ENCODE data around the gene ABCB6. TPM values are rescaled to one million over a fixed set of nuclear protein-coding genes. Genes with fewer than 3 reads are reported as not detected.

ABCB6 gene
- total RNA-seq, 4 donors from 2014 or later: 16.9 to 33.1 (median 18.6) TPM

DNA sequence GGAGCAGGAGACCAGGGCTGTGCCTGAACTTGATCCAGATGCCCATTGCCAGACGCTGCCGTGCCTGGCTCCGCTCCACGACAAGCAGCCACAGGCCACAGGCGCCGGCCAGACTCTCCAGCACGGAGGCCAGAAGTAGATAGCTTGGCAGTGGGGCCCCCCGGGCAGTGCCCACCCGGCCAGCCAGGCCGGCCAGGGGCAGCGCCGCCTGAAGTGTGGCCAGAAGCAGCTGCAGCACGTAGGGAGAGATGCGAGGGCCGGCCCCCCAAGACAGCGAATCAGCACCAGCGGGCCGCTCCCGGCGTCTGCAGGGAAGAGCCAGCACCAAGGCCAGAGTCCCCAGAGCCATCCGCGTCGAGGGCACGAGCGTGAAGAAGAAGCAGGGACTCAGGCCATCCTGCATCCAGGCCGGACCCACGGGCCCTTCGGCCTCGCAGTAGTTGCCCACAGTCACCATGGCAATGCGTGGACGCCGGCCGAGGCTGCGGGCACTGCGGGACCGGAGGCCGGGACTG, 484 bp downstream of the ABCB6 start:
- intact Hi-C loops (cut with DNase I; ENCODE audit: low total_unique reads): no loop called here
- WGBS, 2 donors: 0 to 1% methylated on average over 2 to 21 of the region's 37 CpGs
- TF ChIP-seq POLR2A (IDR thresholded peaks at IDR 0.05): no peak
- TF ChIP-seq, protein P1, sequence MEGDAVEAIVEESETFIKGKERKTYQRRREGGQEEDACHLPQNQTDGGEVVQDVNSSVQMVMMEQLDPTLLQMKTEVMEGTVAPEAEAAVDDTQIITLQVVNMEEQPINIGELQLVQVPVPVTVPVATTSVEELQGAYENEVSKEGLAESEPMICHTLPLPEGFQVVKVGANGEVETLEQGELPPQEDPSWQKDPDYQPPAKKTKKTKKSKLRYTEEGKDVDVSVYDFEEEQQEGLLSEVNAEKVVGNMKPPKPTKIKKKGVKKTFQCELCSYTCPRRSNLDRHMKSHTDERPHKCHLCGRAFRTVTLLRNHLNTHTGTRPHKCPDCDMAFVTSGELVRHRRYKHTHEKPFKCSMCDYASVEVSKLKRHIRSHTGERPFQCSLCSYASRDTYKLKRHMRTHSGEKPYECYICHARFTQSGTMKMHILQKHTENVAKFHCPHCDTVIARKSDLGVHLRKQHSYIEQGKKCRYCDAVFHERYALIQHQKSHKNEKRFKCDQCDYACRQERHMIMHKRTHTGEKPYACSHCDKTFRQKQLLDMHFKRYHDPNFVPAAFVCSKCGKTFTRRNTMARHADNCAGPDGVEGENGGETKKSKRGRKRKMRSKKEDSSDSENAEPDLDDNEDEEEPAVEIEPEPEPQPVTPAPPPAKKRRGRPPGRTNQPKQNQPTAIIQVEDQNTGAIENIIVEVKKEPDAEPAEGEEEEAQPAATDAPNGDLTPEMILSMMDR (IDR thresholded peaks at IDR 0.05): no peak
- peak; percentile 38 to 92 for DNase-seq (ENCODE audit: low spot score in 2 of 2)
- peak overlapping the region; percentile 26 for H3K4me3 ChIP-seq (ENCODE audit: low read depth, poor library complexity, severe bottlenecking)

DNA sequence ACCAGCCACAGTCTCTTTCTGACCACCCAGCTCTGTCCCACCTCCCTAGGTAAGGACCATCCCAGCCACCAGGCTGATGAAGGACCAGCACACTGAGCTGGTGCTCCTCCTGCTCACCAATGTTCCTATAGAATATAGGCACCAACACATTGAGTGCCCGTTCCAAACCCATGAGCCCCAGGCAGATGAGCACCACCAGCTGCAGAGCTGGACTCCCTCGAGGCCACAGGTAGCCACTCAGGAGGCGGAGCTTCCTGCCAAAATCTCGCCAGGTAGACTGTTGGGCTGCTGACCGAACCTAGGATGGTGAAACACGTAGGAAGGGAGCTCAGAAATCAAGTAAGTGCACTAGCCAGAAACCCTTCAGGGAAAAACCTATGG, 2.2 kb downstream of the ABCB6 start:
- DNase-seq (ENCODE audit: low spot score in 2 of 2): no peak
- TF ChIP-seq, protein P1 (IDR thresholded peaks at IDR 0.05): no peak
- TF ChIP-seq POLR2A (IDR thresholded peaks at IDR 0.05): no peak
- no peak overlapping the region for H3K4me3 ChIP-seq (ENCODE audit: low read depth, poor library complexity, severe bottlenecking)
- intact Hi-C loops (cut with DNase I; ENCODE audit: low total_unique reads): no loop called here
- 89% methylated on average over 6 of the region's 6 CpGs for WGBS, 2 donors

DNA sequence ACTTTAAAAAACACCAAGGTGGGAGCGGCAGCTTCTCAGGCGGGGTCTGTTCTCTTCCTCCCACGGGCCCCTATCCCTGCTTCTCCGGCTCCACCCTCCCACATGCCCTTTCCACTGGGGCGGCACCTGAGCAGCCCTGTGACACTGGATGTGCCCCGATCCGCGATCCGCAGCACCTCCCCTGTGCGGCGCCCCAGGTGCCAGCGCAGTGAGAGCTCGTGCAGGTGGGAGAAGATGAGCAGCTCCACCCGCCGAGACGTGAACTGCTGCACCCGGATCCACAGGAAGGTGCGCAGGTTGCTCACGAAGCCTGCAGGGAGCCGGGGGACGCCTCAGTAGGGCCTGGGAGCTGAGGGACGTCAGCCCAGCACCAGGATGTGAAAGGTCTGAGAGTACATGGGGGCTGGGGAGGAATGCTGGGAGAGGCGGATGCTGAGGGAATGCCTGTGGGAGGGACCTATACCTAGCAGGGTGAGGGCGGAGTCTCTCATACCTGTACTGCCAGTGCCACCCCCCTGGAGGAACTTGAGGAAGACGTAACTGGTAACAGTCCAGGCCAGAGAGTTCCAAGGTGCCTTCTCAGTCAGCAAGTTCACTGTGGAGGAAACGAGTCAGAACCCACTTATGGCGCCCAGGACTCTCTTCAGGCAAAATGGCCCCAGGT, 2.8 kb downstream of the ABCB6 start:
- WGBS, 2 donors: 90% methylated on average over 27 of the region's 27 CpGs
- intact Hi-C loops (cut with DNase I; ENCODE audit: low total_unique reads): no loop called here
- no peak overlapping the region for H3K4me3 ChIP-seq (ENCODE audit: low read depth, poor library complexity, severe bottlenecking)
- no peak for DNase-seq (ENCODE audit: low spot score in 2 of 2)
- no peak for TF ChIP-seq POLR2A (IDR thresholded peaks at IDR 0.05)
- TF ChIP-seq, protein P1 (IDR thresholded peaks at IDR 0.05): no peak

DNA sequence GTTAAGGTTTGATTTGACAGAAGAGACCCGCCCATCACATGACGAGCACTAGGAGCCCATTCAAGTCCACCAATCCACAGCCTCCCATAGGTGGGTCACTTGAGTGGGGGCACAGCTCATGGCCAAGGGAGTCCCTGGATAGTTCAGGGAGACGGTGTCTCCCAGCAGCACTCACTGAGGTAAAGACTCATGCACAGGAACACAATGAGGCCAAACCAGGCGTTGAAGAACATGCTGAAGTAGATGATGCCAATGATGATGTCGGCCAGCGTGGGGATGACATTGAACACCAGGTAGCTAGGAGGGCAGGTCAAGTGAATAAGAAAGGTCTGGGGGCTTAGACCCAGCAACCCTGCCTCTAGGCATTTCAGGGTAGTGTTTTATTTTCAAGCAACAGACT, 4.0 kb downstream of the ABCB6 start:
- TF ChIP-seq, protein P1 (IDR thresholded peaks at IDR 0.05): no peak
- no peak for TF ChIP-seq POLR2A (IDR thresholded peaks at IDR 0.05)
- H3K4me3 ChIP-seq (ENCODE audit: low read depth, poor library complexity, severe bottlenecking): no peak overlapping the region
- WGBS, 2 donors: 90 to 92% methylated on average over 6 of the region's 6 CpGs
- DNase-seq (ENCODE audit: low spot score in 2 of 2): no peak
- intact Hi-C loops (cut with DNase I; ENCODE audit: low total_unique reads): no loop called here

DNA sequence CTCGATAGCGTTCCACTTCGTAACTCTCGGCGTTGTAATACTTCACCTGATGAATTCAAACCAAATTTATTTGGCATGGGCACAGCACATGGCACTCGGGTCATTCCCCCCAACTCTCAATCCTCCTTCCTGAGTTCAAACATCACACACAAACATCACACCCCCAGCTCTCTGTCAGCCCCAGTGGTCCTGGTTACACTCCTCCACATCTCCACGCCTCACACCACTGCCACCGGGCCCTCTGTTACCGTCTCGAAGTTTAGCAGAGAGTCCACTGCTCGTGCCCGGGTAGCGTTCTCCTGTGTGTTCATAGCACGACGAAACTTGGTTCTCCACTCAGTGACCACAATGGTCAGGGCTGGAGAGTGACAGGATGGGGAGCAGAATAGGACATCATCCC, 4.6 kb downstream of the ABCB6 start:
- intact Hi-C loops (cut with DNase I; ENCODE audit: low total_unique reads): no loop called here
- DNase-seq (ENCODE audit: low spot score in 2 of 2): no peak
- TF ChIP-seq POLR2A (IDR thresholded peaks at IDR 0.05): no peak
- TF ChIP-seq, protein P1 (IDR thresholded peaks at IDR 0.05): no peak
- 92 to 97% methylated on average over 15 of the region's 15 CpGs for WGBS, 2 donors
- no peak overlapping the region for H3K4me3 ChIP-seq (ENCODE audit: low read depth, poor library complexity, severe bottlenecking)
